GOT3 (cell line): Measurements from ENCODE around the gene WWOX.

Source experiments
- DNase-seq: peaks from one replicate; lab custom pipeline; 2025; ENCODE audit warnings: mixed read lengths; lab: John Stamatoyannopoulos, UW

The WWOX gene

DNA sequence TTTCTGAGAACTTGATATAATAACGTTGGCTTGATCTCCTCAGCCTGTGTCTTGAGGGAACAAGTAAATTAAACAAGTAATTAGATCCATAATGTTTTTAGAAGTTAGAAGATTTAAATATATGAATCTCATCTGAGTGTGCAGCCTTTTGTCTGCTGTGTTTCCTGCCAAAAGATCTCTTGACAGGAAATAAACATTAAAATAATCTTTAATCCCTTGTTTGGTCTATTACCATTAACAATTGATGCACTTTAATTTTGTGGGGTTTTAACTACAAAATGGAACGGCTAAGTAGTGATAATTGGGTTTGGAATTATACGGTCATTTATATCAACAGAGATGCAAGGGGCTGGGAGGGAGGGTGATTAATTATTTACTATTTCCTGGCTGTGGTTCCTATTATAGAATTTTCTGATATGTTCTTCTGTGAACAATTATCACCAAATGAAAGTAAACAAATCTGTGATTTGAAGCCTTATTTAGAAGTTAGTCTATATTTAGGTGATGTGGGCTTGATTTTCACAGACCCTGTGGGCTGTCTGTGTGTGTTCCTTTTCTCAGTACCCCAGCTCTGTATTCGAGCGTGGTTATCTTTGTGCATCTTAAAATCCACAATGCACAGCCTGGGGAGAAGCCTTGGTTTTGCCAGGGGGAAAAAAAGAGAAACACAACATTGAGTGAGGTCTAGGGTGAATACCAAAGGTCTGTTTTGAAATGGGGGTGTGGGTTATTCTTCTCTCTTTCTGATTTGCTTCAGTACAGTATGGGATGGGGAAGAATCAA, 556.1 kb downstream of the WWOX start:
- no peak for DNase-seq

DNA sequence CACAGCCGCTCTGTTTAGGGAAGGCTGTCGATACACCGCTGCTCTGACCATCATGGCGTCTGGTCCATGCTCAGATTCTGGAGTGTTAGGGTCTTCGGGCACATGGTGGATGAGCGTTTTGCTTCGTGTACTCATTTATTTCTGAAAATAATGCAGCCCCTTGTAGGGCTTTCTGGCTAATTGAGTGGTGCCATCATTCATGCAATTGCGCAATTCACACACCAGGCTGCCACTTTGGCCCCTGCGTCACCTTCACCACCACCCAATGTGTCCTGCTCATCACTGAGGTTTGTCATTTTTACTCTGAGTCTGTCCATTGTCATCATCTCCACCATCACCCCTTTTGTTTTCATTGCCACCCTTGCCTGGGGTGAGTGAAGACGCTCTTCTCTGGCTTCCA, 557.4 kb downstream of the WWOX start:
- no peak for DNase-seq

DNA sequence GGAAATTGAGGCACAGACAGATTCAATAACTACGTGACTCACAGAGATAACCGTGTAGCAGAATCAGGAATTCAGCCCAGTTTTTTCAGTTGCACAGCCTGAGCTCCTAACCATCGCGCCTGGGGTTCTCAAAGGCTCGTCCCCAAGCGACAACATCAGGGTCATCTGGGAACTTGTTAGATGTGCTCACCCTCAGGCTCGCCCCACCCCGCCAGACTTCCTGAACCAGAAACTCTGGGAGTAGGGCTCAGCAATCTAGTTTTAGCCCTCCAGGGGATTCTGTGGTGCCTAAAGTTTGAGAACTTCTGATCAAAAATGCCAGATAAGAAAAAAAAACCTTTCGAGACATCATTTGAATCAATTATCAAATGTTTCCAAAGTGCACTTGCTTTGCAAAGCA, 559.8 kb downstream of the WWOX start:
- DNase-seq: no peak

DNA sequence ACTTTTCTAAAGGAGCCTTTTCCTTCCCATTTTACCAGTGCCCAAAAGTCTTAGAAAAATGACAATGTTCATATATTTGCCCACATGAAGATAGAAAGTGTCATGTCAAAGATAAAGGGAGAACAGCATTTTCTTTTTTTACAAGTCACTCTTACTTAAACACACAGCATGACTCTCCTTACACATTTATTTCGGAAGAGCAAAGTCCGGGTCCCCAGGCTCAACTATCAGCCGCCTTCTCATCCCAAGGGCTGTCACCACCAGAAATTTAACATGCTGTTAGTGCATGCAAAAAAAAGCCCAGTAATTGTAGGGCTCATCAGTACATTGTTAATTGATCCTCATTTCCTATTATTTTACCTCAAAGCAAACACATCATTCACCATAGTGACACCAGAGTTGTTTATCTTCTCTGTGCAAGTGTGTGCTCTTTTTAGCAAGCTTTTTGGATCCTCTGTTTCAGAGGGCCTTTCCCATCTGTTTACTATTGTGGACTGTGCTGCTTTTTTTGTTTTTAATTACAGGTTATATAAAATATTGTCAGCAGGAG, 560.3 kb downstream of the WWOX start:
- no peak for DNase-seq

DNA sequence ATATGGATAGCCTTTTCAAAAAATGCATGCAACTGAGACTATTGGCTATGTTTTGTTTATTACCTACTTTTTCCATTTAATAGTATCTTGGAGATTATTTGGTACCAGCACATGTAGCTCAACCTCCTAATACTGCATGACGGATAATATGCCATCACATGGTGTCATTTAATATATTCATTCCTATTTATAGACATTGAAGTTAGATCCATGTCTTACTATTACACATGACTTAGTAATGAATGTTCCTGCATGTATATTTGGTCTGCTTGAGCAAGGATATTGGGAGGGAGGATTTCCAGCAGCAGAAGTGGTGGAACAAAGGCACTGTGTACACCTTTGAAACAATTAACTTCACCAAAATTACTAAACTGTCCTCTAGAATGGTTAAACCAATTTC, 561.3 kb downstream of the WWOX start:
- DNase-seq: no peak

DNA sequence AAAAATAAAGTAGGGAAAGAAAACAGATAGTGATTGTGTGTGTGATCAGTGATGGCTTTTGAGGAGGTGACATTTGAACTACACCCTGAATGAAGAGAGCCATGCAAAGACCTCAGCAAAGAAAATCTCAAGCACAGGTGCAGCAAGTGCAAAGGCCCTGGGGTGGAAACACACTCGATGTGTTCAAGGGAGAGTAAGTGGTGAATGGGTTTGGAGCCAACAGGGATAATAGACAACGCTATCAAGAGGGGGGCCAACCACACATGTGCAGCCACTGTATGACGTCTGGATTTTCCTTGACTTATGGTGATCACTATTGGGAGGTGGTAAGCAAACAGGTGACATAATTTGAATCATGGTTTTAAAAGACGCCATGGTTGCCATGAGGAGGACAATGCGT, 564.2 kb downstream of the WWOX start:
- DNase-seq: no peak

DNA sequence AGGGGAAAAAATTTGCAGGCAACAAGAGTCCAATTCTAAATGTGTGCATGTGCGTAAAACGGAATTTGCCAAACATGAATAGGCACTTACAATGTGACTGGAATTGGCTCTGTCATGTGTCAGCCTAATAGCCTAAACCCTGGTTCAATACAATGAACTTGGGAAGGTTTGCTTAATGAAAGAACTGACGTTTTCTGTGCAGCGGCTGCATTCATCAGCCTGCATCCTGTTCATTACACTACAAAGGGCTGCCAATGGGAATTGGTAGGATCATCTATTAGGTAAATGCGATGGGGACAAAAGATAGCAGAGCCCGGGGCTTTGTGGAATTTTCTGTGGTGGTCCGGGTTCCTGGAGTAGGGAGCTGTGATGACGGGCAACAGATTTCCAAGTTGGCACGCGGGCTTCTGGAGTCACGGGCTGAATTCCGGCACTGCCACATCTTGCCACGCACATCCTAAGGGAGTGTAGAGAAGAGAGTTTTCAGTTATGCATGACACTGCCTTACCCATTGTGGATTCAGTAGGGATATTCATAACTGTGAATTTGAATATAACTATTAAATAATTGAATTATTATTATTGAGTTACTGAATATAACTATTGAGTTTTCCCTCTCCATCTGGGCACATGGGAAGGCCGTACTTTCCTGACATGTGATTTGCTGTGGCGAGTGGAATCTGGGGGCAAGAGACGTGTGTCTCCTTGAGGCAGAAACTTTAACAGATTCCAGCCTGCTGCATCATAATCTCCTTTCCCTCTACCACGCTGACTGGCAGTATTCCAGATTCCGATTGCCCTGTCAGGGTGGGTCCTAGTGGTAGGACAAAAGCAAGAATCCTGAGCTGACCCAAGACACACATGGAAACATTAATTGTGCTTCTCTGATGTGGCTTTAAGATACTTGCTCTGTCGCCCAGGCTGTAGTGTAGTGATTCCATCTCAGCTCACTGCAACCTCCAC, 565.6 kb downstream of the WWOX start:
- DNase-seq: no peak

DNA sequence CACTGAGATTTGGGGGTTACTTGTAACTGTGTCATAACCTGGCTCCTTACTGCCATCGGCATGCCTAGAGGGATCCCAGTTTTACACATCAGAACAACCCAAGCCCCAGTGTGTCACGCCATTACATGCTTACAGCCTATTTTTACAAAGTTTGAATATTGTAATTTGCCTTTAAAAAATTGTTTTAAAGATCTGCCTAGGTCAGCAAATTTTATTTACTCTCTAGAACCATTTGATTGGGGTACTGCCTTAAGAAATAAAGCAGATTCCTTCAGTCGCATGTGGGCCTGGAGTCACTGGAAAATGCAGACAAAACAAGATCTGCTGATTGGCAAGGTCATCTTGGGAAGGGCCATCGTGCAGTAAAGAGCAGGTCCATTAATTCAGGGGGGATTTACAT, 566.9 kb downstream of the WWOX start:
- no peak for DNase-seq

DNA sequence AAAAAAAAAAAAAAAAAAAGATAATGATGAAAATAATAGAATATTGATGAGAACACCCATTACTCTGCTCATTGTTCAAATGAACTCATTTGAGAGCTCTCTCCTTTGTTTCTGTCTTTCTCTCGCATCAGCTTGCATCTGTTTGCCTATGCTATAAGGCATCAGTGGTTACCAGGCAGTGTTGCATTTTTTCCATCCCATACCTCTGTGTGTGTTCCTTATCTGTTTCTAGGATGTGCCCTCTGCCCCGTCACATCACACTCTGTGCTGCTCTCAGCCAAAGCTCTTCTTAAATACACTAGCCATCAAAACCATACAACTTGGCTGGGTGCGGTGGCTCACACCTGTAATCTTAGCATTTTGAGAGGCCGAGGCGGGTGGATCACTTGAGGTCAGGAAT, 568.2 kb downstream of the WWOX start:
- DNase-seq: no peak

DNA sequence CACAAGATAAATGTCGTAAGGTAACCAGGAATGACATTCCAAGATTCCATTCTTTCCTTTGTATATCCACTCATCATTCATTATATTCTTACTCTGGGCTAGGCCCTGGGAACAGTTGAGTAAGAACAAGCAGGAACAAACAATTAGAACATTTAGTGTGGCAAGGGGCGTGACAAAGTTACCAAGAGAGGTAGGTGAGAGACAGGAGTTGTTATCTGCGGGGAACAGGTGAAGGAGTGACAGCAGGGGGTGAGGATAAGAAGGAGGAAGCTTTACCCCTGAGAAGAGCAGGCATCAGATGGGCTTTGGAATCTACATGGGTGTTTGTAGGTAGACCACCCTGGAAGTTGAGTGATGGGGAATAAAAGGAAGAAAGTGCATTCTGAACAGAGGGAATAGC, 568.9 kb downstream of the WWOX start:
- DNase-seq: no peak

DNA sequence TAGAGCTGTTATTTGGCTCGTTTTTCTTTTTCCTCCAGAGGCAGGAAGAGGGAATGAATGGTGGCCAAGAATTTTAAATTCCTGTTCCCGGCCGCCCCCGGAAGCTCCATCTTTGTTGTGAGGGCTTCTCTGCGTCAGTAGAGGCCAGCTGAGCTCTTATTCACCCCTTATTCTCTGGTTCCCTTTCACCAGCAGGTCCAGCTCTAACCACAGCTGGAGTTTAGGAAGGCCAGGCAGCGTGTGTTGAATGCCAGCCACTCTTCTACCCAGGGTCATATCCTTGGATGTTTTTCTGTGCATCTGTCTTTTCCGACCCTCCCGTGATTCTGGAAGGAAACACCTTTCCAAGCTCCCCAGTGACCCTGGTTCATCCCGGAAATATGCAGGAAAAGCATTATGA, 570.5 kb downstream of the WWOX start:
- no peak for DNase-seq

DNA sequence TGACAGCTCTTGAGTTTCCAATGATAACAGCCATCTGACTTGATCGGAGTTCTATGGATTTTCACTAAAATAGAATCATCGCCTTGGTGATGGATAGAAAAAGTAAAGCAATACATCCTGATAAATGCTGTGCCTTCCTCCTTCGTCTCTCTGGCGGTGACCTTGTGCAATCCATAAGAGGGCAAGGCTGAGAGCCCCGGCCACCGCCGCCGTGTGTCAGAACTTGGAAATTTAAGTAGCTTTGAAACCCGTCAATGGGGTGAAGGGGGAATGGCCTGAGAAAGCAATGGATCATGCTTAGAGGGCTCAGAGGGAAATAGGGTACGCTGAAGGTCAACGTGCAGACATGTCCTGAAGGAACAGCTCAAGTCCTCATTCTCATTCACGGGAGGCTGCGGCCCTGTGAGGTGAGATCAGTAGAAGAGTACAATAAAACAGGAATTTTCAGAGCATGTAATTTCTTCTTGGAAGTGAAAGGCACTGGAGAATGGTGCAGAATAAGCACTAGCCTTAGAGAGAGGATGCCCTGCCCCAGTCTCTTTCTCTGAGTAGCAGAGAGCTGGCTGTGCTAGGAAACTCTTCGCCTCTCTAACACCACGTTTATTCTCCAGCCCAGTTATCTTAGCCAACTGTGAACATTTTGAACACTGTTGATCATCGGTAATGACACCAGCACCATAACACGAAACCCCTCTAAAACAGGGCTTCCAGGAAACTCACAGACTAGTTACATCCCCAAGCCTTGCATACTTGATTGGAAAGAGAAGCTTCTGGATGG, 573.5 kb downstream of the WWOX start:
- DNase-seq: no peak

DNA sequence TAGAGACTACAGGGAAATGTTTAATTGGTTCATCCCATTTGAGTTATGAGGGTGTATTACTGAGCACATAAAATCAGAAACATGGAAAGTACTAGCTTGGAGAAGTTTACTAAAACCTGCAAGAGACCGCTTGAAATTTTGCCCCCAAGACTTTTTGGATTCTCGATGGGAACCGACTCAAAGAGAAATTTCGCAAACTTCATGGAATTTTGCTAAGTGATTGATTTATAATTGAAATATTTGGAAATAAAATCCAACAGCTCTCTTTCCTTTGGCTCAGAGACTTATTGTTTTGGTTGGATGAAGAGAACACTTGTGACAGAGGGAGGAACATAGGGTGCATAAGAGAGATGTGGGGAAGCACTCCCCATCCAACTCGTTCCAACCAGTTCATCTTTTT, 574.4 kb downstream of the WWOX start:
- no peak for DNase-seq

DNA sequence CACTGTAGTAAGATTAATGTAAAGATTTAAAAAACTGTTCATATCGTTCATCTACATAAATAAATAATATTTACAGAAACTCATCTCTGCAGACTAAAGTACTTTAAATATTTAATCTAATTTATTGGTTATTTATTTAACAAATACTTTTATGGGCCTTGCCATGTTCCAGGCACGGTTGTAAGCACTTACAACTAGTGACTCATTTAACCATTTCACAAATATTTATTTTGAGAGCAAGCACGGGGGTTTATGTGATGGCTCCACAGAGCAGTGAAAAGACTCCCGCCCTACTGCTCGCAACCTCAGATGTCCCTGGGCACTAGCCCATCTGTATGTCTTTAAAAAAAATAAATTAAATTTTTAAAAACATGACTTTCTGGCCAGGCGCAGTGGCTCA, 575.9 kb downstream of the WWOX start:
- DNase-seq: no peak

DNA sequence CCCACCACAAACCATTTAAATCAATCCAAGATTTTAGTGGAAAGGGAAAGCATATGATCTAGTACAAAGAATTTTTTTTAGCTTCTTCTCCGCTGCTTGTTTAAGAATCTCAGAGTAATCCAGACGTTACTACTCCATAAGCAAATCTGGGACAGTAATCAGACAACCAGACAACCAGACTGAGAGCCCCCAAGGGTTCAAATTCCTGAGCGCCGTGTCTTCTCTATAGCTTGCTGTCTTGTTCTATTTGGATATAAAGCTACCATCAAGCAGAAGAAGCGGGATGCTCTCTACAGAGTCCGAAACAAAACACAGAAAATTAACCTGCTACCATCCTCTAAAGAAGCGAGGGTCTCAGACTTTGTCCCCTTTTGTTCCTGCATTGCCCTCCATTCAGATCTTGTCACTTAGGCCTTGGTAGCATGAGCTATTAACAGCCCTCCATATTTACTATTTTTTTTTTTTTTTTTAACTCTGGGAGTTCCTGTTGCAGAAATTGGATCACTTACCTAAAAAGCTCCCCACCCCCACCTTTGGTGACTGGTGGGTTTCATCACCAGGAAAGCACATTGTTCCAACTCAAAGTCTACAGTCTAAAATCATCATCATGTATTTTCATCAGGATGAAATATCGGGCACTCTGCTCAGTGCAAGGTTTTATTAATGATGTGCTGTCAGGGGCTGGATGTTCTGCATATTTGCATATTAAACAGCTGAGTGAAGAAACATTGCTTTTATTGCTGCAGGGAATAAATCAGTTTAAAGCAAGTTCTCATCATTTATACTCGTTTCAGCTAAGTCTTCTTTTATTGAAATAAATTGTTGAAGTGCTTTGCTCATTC, 576.7 kb downstream of the WWOX start:
- DNase-seq: no peak

DNA sequence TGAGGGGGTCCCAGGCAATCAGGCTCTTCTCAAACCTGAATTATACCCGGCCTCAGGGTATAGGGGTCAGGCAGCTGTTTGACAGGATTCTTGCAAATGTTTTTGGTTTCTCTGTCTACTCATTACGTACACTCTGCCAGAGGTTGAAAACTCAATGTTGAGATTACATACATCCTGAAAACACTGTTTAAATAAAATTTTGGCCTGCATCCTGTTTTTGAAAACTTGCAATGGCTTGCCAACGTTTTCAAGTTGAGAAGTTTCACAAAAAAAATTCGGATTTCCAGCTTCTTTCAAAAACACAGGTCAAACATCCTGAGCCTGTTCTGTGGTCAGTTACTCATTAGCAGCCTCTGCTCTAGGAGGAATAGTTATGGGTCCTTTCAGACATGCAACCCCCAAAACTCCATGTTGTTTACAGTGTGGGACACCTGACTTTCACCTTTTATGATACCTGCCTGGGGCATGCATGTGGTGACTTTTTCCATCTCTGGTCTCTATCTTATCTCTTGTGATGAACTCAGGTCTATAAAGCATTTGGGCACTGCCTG, 577.8 kb downstream of the WWOX start:
- DNase-seq: no peak

DNA sequence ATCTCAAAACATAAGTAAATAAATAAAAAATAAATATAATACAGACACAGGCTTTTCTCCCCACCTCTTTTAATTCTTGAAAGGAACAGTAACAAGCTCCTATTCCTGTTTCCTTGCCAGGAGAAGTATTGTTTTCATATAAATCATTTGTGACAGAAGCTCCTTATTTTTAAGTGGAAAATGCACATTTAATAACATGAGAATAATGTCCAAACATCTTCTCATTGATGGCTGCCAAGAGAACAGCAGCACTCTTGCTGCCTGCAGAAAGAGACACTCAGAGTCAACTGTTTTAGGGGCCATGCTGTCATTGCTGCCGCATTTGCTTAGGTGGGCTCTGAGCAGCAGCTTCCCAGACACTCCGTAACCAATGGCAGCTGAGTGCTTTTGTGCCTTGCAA, 580.1 kb downstream of the WWOX start:
- no peak for DNase-seq

DNA sequence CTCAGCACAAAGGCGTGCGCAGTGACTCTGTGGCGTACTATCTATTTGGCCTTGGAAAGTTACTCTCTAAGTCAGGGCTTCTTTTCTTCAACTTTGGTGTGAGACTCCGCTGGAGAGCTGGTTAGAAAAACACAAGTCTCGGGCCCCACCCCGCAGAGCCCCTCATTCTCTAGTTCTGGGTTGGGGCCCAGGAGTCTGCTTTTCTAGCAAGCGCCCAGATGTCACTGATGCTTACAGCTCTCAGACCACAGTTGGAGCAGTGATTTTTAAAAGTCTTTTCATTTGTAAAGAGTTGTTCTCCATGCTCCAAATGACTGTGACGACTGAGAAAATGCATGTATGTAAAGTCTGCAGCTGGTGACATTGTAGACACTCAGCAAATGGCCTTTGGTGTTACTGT, 582.3 kb downstream of the WWOX start:
- DNase-seq: no peak

DNA sequence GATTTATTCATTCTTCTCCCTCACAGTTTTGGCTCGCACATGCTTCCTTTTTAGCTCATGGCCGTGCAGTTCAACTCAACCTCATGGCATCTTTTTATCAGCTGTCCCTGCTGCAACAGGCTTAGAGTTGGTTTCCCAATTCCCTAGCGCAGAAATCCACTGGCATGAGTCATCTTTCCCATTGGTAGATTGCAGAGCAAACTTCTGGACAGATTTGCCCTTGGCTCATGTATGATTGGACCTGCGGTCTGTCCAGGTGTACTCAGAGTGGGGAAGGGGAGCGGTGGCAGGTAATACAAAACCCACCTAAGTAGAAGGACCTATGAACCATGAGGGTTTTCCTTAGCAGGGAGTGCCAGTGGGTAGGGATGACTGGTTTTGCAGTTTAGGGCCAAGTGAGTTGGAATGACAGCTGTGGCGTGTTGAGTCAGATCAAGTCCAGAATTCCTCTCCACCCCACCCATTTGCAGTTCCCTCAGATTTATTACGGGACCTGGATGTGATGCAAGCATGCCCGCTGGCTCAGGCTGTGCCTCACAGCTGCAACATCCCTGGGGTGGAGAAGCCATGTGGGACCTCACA, 584.7 kb downstream of the WWOX start:
- no peak for DNase-seq

DNA sequence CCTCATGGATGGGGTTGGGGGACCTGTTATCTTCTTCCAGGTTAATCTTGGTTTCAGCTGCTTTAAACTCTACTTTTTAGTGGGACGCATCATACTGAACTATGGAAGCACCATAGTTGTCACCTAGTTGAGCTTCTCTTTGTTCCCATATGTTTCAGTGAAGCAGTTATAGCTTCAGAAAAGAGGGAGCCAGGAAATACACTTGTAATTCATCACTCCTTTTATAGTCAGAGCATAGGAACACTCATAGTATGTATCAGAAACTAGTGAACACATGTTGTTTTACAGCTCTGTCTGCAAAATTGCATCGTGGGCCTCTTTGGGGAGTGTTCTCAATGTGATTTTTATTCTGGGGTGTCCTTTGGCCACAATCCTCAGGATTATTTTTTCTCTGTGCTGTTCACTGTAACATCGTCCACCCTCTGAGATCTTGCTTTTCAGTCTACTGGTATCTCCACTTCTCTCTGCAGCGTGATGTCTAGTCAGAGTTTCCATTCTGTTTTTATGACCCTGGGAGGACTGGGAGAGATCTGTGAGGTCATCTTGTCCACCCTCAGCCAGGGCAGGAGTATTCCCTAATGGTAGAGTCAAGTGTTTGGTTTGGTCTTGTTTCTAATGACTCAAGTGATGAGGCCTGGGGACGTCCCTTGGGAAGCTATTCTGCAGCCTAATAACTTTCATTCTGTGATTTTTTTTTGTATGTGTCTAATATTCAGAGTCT, 585.4 kb downstream of the WWOX start:
- no peak for DNase-seq
